HEK293T (cell line): ENCODE results near the gene ENDOU.

Experiments
- CTCF ChIA-PET: fragments of 350-600 bp; formaldehyde crosslinking; extraction: SDS; loops from one replicate; lab custom pipeline; 2021; ENCODE audit warnings: antibody characterized with exemption, inconsistent platforms; lab: Yijun Ruan, JAX
- POLR2A ChIA-PET: fragments of 350-600 bp; formaldehyde crosslinking; extraction: SDS; loops from one replicate; lab custom pipeline; 2020; ENCODE audit warnings: antibody characterized with exemption, inconsistent platforms; lab: Yijun Ruan, JAX
- DNase-seq: peaks from one replicate; pipeline ENCODE4 v3.0.0; 2012; ENCODE audit warnings: mixed read lengths; ENCODE audit errors: extremely low spot score
- ARNT ChIP-seq: fragments of 450-650 bp; IDR thresholded peaks from 2 replicates; pipeline ENCODE4 v1.6.1; 2017; ENCODE audit warnings: mild to moderate bottlenecking
- BHLHE40 ChIP-seq: fragments of 450-650 bp; IDR thresholded peaks from 2 replicates; pipeline ENCODE4 v1.6.1; 2016; ENCODE audit warnings: mild to moderate bottlenecking, moderate library complexity, borderline replicate concordance
- CTBP1 ChIP-seq: fragments of 450-650 bp; IDR thresholded peaks from 2 replicates; pipeline ENCODE4 v1.6.1; 2016; ENCODE audit warnings: borderline replicate concordance
- ELF4 ChIP-seq: fragments of 450-650 bp; IDR thresholded peaks from 2 replicates; pipeline ENCODE4 v1.6.1; 2017; ENCODE audit warnings: antibody characterized with exemption
- FOXA1 ChIP-seq: fragments of 450-650 bp; IDR thresholded peaks from 2 replicates; pipeline ENCODE4 v1.6.1; 2016; ENCODE audit warnings: mild to moderate bottlenecking
- FOXK2 ChIP-seq: fragments of 450-650 bp; IDR thresholded peaks from 2 replicates; pipeline ENCODE4 v1.6.1; 2016; ENCODE audit warnings: mild to moderate bottlenecking
- FOXM1 ChIP-seq: fragments of 450-650 bp; IDR thresholded peaks from 2 replicates; pipeline ENCODE4 v1.6.1; 2017; ENCODE audit warnings: mild to moderate bottlenecking, borderline replicate concordance
- HDGF ChIP-seq: fragments of 450-650 bp; IDR thresholded peaks from 2 replicates; pipeline ENCODE4 v1.6.1; 2017; ENCODE audit warnings: antibody characterized with exemption, borderline replicate concordance
- L3MBTL2 ChIP-seq: fragments of 450-650 bp; conservative IDR thresholded peaks from 2 replicates; pipeline ENCODE4 v1.6.1; 2016; ENCODE audit warnings: mild to moderate bottlenecking
- LEF1 ChIP-seq: fragments of 450-650 bp; IDR thresholded peaks from 2 replicates; pipeline ENCODE4 v1.6.1; 2017; ENCODE audit warnings: mild to moderate bottlenecking, borderline replicate concordance
- NFRKB ChIP-seq: fragments of 450-650 bp; IDR thresholded peaks from 2 replicates; pipeline ENCODE4 v1.6.1; 2016; ENCODE audit warnings: mild to moderate bottlenecking, moderate library complexity
- SP1 ChIP-seq: fragments of 450-650 bp; IDR thresholded peaks from 2 replicates; pipeline ENCODE4 v1.6.1; 2017
- SUZ12 ChIP-seq: fragments of 450-650 bp; IDR thresholded peaks from 2 replicates; pipeline ENCODE4 v1.6.1; 2016; ENCODE audit warnings: mild to moderate bottlenecking
- TARDBP ChIP-seq: fragments of 450-650 bp; IDR thresholded peaks from 2 replicates; pipeline ENCODE4 v1.6.1; 2016
- ZNF384 ChIP-seq: fragments of 450-650 bp; IDR thresholded peaks from 2 replicates; pipeline ENCODE4 v1.6.1; 2016
- TF ChIP-seq, protein P1 (sequence below): fragments of 450-650 bp; IDR thresholded peaks from 2 replicates; pipeline ENCODE4 v1.6.1; 2016

Gene ENDOU, protein sequence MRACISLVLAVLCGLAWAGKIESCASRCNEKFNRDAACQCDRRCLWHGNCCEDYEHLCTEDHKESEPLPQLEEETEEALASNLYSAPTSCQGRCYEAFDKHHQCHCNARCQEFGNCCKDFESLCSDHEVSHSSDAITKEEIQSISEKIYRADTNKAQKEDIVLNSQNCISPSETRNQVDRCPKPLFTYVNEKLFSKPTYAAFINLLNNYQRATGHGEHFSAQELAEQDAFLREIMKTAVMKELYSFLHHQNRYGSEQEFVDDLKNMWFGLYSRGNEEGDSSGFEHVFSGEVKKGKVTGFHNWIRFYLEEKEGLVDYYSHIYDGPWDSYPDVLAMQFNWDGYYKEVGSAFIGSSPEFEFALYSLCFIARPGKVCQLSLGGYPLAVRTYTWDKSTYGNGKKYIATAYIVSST

DNA sequence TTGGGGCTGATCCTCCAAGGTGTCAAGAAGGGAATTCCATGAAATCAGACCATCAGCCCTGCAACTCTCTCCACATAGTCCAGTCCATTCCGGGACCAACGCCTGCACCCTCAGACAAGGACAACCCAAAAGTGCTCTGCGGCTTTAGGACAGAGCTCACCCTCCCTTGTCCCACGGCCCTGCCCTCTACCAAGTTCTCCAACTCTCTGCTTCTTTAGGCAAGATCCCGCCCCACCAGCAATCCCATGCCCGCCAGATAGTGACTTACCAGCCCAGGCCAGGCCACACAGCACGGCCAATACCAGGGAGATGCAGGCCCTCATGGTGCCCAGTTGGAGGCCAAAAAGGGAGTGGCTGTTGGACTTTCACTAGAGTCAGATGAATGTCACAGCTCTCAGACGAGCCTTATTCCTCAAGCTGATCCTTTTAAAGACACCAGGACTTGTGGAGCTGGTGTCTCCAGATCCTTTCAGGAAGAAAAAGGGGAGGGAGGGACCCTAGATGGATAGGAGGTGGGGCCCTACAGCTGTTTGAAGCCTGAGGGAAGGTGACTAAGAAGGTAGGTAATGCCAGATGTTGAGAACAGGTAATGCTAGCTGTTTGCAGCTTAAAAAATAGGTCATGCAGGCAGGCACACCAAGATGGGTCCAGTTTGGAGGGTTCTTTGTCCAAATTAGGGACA, at the start of gene ENDOU:
TSS of gene ENDOU (minus strand) at position 400 of the 682 bp plus-strand sequence. CDS start at position 323, 77 bp downstream.
- ChIA-PET CTCF (interaction anchor here (0.6 to 2.9 kb wide), 5 partner anchors 11 to 112 kb away, joined by 3 to 8 read pairs (median 3); no protein-coding TSS in a partner anchor), POLR2A (interaction anchor here (0.8 kb wide), 1 partner anchor 19 kb away, joined by 3 read pairs; the partner anchor contains the start of gene RPAP3)
- no peak for DNase-seq
- TF ChIP-seq, protein P1, sequence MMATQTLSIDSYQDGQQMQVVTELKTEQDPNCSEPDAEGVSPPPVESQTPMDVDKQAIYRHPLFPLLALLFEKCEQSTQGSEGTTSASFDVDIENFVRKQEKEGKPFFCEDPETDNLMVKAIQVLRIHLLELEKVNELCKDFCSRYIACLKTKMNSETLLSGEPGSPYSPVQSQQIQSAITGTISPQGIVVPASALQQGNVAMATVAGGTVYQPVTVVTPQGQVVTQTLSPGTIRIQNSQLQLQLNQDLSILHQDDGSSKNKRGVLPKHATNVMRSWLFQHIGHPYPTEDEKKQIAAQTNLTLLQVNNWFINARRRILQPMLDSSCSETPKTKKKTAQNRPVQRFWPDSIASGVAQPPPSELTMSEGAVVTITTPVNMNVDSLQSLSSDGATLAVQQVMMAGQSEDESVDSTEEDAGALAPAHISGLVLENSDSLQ: no peak
- TF ChIP-seq NFRKB (no peak), CTBP1 (no peak), TARDBP (no peak)

DNA sequence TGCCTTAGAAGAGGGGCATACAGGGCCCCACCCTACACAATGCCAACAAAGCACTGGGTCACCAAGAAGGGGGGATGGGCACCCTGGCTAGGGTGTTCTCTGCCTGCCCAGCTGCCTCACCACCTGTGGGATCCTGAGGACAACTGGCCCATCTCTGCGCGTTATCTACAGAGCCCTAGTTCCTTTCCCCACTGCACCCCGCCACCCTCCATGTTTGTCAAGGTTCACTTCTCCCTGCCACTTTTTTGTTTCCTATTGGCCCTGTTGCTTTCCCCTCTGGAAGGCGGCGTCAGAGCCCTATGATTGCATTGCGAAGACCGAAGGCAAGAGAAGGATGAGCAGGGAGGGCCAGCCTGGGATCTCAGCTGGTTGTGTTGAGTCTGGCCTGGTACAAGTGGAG, 49.4 kb upstream of the ENDOU start:
- TF ChIP-seq LEF1 (no peak), L3MBTL2 (no peak), CTBP1 (no peak), ARNT (no peak), SP1 (no peak), ZNF384 (no peak), BHLHE40 (no peak), TARDBP (no peak), SUZ12 (no peak)
- TF ChIP-seq, protein P1: no peak
- no peak for DNase-seq

DNA sequence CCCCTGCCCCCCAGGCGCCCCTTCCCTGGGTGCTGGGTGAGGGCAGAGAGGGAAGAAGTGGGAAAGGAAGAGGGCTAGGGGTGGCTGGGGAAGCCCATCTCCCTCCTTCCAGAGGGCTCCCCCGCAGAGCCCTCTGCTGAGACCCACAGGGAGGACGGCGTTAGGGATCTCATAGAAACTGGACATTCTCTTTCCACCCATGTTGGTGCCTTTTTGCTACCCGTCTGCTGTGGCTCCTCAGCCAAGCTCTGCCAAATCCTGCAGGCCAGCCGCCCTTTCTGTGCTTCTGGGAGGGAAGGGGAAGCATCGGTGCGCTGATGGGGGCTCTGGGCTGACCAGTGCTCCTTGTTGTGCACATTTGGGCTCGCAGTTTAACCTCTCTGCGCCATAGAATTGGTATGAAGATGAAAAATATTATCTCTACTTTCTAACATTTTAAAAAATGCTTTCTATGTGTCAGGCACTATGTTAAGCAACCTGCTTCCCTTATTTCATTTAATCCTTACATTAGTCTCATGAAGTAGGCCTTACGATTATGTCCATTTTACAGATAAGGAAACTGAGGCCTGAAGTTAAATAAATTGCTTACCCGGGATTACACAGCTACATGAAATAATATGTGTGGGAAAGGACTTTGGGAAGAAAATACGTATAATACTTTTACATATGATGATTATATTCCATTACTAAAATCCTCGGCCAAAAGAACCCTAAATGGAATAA, 48.7 kb upstream of the ENDOU start:
- POLR2A ChIA-PET: interaction anchor here (1.1 to 1.8 kb wide), 3 partner anchors 8 to 64 kb away, joined by 3 to 8 read pairs (median 4); no protein-coding TSS in a partner anchor

More for the DNA sequence above, 49.4 kb upstream of the ENDOU start:
- CTCF ChIA-PET: interaction anchor here (1.1 to 5.2 kb wide), 2 partner anchors 32 to 64 kb away, joined by 3 to 40 read pairs; no protein-coding TSS in a partner anchor
- POLR2A ChIA-PET: no interaction called here

DNA sequence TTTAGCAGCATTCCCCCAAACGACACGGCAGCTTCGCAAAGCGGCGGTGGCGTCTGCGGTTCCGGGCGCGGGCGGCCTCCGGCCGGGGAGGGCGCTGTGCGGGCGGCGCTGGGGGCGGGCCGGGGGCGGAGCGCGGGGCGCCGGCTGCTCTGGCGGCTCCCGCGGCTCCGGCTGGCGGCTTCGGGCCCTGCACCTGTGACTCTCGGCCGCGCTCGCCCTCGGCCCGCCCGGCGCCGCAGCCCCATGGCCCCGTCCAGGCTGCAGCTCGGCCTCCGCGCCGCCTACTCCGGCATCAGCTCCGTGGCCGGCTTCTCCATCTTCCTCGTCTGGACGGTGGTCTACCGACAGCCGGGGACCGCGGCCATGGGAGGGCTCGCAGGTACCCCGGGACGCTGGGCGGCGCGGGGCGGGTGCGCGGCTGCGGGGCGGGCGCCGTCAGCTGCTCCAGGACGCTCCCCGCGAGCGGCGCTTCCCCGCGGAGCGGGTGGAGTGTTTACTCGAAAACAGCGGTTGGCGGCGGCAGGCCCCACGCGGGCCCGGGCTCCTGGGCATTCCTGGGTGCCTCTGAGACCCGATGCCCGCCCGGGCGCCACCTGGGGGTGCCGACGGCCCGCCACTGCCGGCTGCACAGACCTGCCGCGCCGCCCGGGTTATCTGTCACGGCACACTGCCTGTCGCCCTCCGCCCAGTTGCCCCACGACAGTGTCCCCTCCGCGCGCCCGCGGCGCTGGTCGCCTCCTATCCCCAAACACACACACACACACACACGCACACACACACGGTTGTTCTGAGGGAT, 48.0 kb upstream of the ENDOU start, which contains the start of gene SLC48A1:
TSS of gene SLC48A1 (plus strand) at position 177 of the 796 bp plus-strand sequence. CDS start at position 244, 67 bp downstream.
- POLR2A ChIA-PET: interaction anchor here (1.1 to 1.8 kb wide), 5 partner anchors 8 to 67 kb away, joined by 3 to 8 read pairs (median 4); partner anchors contain the start of gene RPAP3
- peak; percentile 95 for DNase-seq
- TF ChIP-seq FOXM1: no peak
- CTCF ChIA-PET: interaction anchor here (0.6 to 1.4 kb wide), 4 partner anchors 10 to 29 kb away, joined by 3 to 8 read pairs (median 3); partner anchors contain the start of gene RAPGEF3

More for the DNA sequence above, 48.7 kb upstream of the ENDOU start:
- peak; percentile 18 for DNase-seq
- TF ChIP-seq HDGF (no peak), SP1 (no peak), FOXK2 (no peak), TARDBP (no peak), ARNT (no peak), ELF4 (no peak), L3MBTL2 (no peak), ZNF384 (no peak), NFRKB (no peak), FOXA1 (no peak), SUZ12 (no peak), LEF1 (no peak), CTBP1 (no peak)
- TF ChIP-seq, protein P1: no peak
- CTCF ChIA-PET: interaction anchor here (1.1 to 5.2 kb wide), 2 partner anchors 31 to 64 kb away, joined by 3 to 40 read pairs; no protein-coding TSS in a partner anchor

DNA sequence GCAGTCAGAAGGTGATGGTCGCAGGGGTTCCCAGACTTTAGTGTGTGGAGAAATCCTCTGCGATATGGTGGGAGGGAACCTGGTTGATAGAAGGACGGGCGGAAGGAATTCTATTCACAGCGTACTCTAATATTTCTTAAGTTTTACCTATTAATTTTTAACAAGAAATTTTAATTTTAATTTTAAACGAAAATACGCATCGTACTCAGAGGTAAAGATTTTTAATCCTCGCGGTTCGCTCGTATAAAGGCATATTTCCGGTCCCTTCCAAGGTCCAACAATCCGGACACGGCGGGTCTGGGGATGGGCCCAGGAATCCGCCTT, 47.4 kb upstream of the ENDOU start:
- ChIA-PET CTCF (interaction anchor here (0.6 to 1.4 kb wide), 4 partner anchors 10 to 29 kb away, joined by 3 to 8 read pairs (median 3); partner anchors contain the start of gene RAPGEF3), POLR2A (interaction anchor here (1.0 to 1.8 kb wide), 6 partner anchors 9 to 67 kb away, joined by 3 to 8 read pairs (median 4); partner anchors contain the start of gene RPAP3)
- TF ChIP-seq LEF1: no peak
- no peak for TF ChIP-seq NFRKB
- no peak for TF ChIP-seq FOXA1
- TF ChIP-seq ARNT: no peak
- TF ChIP-seq BHLHE40: no peak
- no peak for TF ChIP-seq FOXK2
- TF ChIP-seq ZNF384: no peak
- TF ChIP-seq L3MBTL2: no peak
- no peak for TF ChIP-seq FOXM1
- TF ChIP-seq SP1: no peak
- TF ChIP-seq, protein P1: no peak
- no peak for TF ChIP-seq HDGF
- no peak for TF ChIP-seq SUZ12
- no peak for TF ChIP-seq ELF4
- no peak for DNase-seq
